ENCODE data around the gene MYOF. TPM values are rescaled to one million over a fixed set of nuclear protein-coding genes. Genes with fewer than 3 reads are reported as not detected.

The MYOF gene
- total and polyA plus RNA-seq, 9 of the 15 experiments (the other 6 are each of a cell fraction or from before 2014, with no cell fraction given) = 0.06 to 0.27 TPM; not detected in 7

GRCh38 chr10:93436591-93437085 lies 45.5 kb downstream of the MYOF start:
- ChIA-PET CTCF (ENCODE audit: low intra/inter-chr PET ratio) (no interaction called here), POLR2A (interaction anchor here (1.2 kb wide), 1 partner anchor 23 kb away, joined by 3 read pairs; no protein-coding TSS in a partner anchor)
- Histone ChIP-seq H3K9me1 (ENCODE audit: control insufficient read depth, insufficient read depth, low read length) (no peaks in the 10 kb centered on the region), H3K27ac (ENCODE audit: extremely low read depth, low read depth, low read length) (peak overlapping the region; percentile 43; the same call in 1 of the 3 replicates), H2AFZ (ENCODE audit: low read depth, low read length) (no peak overlapping the region), H3K79me2 (ENCODE audit: control insufficient read depth, insufficient read depth, low read length) (no peaks in the 10 kb centered on the region), H4K20me1 (replicated peaks; ENCODE audit: control insufficient read depth, insufficient read depth, low read length) (no peaks in the 10 kb centered on the region), H3K4me2 (ENCODE audit: insufficient read depth, low read length) (no peak overlapping the region), H3K9me3 (replicated peaks; ENCODE audit: control insufficient read depth, insufficient read depth, low read depth, low read length) (no peaks in the 10 kb centered on the region), H3K9ac (ENCODE audit: insufficient read depth in 1 of 2, low read depth in 2 of 2, low read length in 2 of 2) (no peak overlapping the region), H3K27me3 (ENCODE audit: control insufficient read depth in 2 of 2, insufficient read depth in 2 of 2, low read length in 2 of 2) (peaks cover 9 to 17% of the 10 kb centered on the region in 2 experiments; a peak in 4 of 5 replicates), H3K4me3 (no peak overlapping the region), H3K4me1 (replicated peaks in 1 of 2; ENCODE audit: control insufficient read depth in 2 of 2, insufficient read depth in 2 of 2, low read length in 2 of 2) (no peaks in the 10 kb centered on the region; a peak in 2 of 5 replicates), H3K36me3 (ENCODE audit: control insufficient read depth, insufficient read depth, low read length) (no peaks in the 10 kb centered on the region)
- no peak for DNase-seq (ENCODE audit: extremely low read depth in 1 of 4, low spot score in 3 of 4)
- TF ChIP-seq PTBP1 (IDR thresholded peaks at IDR 0.05; ENCODE audit: low read depth, low read length) (no peak), MBD2 (IDR thresholded peaks at IDR 0.05; ENCODE audit: borderline replicate concordance, low read depth) (no peak), ZNF77 (CRISPR knock-in tag; IDR thresholded peaks at IDR 0.05) (no peak), BRD9 (IDR thresholded peaks at IDR 0.05; ENCODE audit: low read depth, partially characterized antibody) (no peak), MLLT1 (IDR thresholded peaks at IDR 0.05) (no peak), TAF1 (IDR thresholded peaks at IDR 0.05; ENCODE audit: control insufficient read depth, extremely low read depth, insufficient read depth, low read length, severe bottlenecking) (no peak), SMARCC2 (IDR thresholded peaks at IDR 0.05; ENCODE audit: low read depth) (no peak), ZNF197 (CRISPR knock-in tag; IDR thresholded peaks at IDR 0.05; ENCODE audit: low read depth) (no peak)
- TF ChIP-seq, protein P1, sequence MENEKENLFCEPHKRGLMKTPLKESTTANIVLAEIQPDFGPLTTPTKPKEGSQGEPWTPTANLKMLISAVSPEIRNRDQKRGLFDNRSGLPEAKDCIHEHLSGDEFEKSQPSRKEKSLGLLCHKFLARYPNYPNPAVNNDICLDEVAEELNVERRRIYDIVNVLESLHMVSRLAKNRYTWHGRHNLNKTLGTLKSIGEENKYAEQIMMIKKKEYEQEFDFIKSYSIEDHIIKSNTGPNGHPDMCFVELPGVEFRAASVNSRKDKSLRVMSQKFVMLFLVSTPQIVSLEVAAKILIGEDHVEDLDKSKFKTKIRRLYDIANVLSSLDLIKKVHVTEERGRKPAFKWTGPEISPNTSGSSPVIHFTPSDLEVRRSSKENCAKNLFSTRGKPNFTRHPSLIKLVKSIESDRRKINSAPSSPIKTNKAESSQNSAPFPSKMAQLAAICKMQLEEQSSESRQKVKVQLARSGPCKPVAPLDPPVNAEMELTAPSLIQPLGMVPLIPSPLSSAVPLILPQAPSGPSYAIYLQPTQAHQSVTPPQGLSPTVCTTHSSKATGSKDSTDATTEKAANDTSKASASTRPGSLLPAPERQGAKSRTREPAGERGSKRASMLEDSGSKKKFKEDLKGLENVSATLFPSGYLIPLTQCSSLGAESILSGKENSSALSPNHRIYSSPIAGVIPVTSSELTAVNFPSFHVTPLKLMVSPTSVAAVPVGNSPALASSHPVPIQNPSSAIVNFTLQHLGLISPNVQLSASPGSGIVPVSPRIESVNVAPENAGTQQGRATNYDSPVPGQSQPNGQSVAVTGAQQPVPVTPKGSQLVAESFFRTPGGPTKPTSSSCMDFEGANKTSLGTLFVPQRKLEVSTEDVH (IDR thresholded peaks at IDR 0.05; ENCODE audit: low read depth, partially characterized antibody) = no peak
- 17% methylated on average over 4 of the region's 4 CpGs for WGBS (ENCODE audit: insufficient coverage, low coverage, missing lambda C conversion rate)
- in situ Hi-C loops (cut with MboI) = no loop called here
- no peak for FAIRE-seq
- intact Hi-C loops (cut with micrococcal nuclease) = no loop called here
- ATAC-seq = no peak
- no TSS peak for BruUV-seq (replicated peaks)

Measured in K562 (cell line).